ENCODE data around the gene TFE3. TPM values are rescaled to one million over a fixed set of nuclear protein-coding genes. Genes with fewer than 3 reads are reported as not detected.

The TFE3 gene
- total and polyA plus RNA-seq, 2 donors (not counting 3 experiments of a cell fraction or from before 2014, with no cell fraction given): 22.3 to 37.1 TPM

DNA sequence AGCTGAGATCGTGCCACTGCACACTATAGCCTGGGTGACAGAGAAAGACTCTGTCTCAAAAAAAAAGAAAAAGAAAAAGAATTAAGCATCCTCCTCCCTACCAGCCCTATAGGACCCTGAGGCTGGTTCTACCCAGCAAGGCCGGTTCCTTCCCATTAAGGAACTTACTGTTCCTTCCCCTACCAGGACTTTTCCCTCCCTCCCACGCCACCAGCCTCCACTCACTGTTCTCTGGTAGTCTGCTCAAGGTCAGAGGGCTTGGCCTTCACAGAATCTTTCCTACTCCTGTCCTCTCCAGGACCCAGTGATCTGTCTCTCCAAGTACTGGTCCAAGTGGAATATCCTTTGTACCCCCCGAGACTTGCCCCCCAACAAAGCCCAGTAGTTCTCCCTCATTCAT is 42.5 kb downstream of the TFE3 start:
- Histone ChIP-seq H3K27me3 (ENCODE audit: control insufficient read depth in 2 of 2, insufficient read depth in 2 of 2, low read length in 2 of 2) (no peaks in the 10 kb centered on the region), H4K20me1 (replicated peaks; ENCODE audit: control insufficient read depth, extremely low read depth, insufficient read depth, low read length) (no peaks in the 10 kb centered on the region), H3K4me3 (replicated peaks in 1 of 3; ENCODE audit: insufficient read depth in 1 of 3, low read depth in 1 of 3, low read length in 3 of 3) (no peak overlapping the region), H3K9ac (replicated peaks; ENCODE audit: extremely low read depth, insufficient read depth, low read length) (no peak overlapping the region), H3K79me2 (ENCODE audit: control insufficient read depth, insufficient read depth, low read length) (peaks cover 8% of the 10 kb centered on the region), H3K4me2 (ENCODE audit: insufficient read depth, low read length) (no peak overlapping the region), H3K9me3 (replicated peaks; ENCODE audit: control insufficient read depth, insufficient read depth, low read length) (no peaks in the 10 kb centered on the region), H3K4me1 (ENCODE audit: control insufficient read depth, extremely low read depth, insufficient read depth, low read length) (peaks cover 3% of the 10 kb centered on the region), H3K36me3 (ENCODE audit: control insufficient read depth in 2 of 2, extremely low read depth in 1 of 2, insufficient read depth in 2 of 2, low read length in 2 of 2) (peaks cover 0 to 15% of the 10 kb centered on the region in 2 experiments), H3K27ac (ENCODE audit: insufficient read depth, low read depth, low read length) (no peak overlapping the region), H2AFZ (ENCODE audit: low read depth, low read length) (no peak overlapping the region), H3K9me1 (replicated peaks; ENCODE audit: control insufficient read depth, extremely low read depth, insufficient read depth, low read length) (no peaks in the 10 kb centered on the region)
- FAIRE-seq (no peak), DNase-seq (ENCODE audit: low read depth, low spot score) (no peak)
- ChIA-PET POLR2A (no interaction called here), CTCF (no interaction called here)
- TF ChIP-seq FOS (IDR thresholded peaks at IDR 0.05; ENCODE audit: borderline replicate concordance, insufficient read depth, low read length) (no peak), POLR2A (IDR thresholded peaks at IDR 0.05; ENCODE audit: low read depth, low read length) (no peak), GATA2 (IDR thresholded peaks at IDR 0.05; ENCODE audit: insufficient read depth, insufficient read length, low read depth, low read length) (no peak), EZH2 (IDR thresholded peaks at IDR 0.05; ENCODE audit: borderline replicate concordance, low read depth, low read length, severe bottlenecking) (no peak), JUN (IDR thresholded peaks at IDR 0.05; ENCODE audit: borderline replicate concordance, insufficient read depth, insufficient read length, low read depth) (no peak), POLR2AphosphoS5 (IDR thresholded peaks at IDR 0.05; ENCODE audit: insufficient read depth, low read depth, low read length) (no peak), MYC (IDR thresholded peaks at IDR 0.05; ENCODE audit: low read depth, low read length) (no peak)
- TF ChIP-seq, protein P1, sequence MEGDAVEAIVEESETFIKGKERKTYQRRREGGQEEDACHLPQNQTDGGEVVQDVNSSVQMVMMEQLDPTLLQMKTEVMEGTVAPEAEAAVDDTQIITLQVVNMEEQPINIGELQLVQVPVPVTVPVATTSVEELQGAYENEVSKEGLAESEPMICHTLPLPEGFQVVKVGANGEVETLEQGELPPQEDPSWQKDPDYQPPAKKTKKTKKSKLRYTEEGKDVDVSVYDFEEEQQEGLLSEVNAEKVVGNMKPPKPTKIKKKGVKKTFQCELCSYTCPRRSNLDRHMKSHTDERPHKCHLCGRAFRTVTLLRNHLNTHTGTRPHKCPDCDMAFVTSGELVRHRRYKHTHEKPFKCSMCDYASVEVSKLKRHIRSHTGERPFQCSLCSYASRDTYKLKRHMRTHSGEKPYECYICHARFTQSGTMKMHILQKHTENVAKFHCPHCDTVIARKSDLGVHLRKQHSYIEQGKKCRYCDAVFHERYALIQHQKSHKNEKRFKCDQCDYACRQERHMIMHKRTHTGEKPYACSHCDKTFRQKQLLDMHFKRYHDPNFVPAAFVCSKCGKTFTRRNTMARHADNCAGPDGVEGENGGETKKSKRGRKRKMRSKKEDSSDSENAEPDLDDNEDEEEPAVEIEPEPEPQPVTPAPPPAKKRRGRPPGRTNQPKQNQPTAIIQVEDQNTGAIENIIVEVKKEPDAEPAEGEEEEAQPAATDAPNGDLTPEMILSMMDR (IDR thresholded peaks at IDR 0.05; ENCODE audit: extremely low read depth in 1 of 2, insufficient read depth in 1 of 2, low read depth in 1 of 2, low read length in 2 of 2): no peak
- TF ChIP-seq, protein P2, sequence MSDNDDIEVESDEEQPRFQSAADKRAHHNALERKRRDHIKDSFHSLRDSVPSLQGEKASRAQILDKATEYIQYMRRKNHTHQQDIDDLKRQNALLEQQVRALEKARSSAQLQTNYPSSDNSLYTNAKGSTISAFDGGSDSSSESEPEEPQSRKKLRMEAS (IDR thresholded peaks at IDR 0.05; ENCODE audit: insufficient read depth, insufficient read length): no peak
- dilution Hi-C loops (cut with MboI; ENCODE audit: extremely low pct_ligation_motif_present, low sequenced_read_pairs): no loop called here
- intact Hi-C loops (cut with micrococcal nuclease): loop anchor here (1.0 kb wide), 1 partner anchor 43 kb away; the partner anchor contains the start of gene TFE3
- BruUV-seq (replicated peaks): no TSS peak
